NCI-H446 treated with DMSO at 0.1 percent for 48 hours (cell line): ENCODE results near the gene KLK10.

Source experiments
- DNase-seq: peaks from one replicate; lab custom pipeline; 2025; lab: John Stamatoyannopoulos, UW

The KLK10 gene

DNA sequence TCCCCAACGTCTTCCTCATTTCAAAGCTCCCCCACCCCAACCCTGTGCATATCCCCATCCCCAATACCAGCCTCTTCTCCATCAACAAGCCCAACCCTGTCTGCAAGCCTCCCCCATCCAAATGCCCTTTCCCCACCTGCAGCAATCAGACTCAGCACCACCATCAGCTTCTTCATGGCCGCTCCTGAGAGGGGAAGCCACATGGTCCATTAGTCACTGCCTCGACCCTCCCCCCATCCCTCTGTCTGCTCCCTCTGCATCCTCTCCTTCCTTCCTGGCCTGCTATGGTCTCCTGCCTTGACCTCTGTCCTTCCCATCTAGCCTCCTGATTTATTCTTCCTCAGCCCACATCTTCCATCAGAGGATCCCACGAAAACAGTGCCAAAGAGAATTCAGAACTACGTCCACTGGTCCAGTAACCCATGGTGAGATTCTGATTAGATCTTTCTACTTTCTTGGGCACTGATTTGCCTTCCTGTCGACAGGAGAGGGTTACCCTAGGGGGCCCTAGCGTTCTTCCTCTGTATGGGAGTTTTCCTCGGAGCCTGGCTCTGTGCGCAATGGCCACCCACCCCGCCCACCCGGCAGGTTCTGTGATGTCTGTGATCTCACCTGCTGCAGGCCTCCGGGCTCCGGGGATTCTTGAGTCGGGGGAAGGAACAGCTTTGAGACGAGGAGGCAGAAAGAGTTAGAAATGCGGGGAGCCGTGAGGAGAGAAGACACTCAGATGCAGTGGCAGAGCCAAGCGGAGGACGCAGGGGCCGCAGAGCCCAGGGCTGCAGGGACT is 51.4 kb downstream of the KLK10 start:
- no peak for DNase-seq

DNA sequence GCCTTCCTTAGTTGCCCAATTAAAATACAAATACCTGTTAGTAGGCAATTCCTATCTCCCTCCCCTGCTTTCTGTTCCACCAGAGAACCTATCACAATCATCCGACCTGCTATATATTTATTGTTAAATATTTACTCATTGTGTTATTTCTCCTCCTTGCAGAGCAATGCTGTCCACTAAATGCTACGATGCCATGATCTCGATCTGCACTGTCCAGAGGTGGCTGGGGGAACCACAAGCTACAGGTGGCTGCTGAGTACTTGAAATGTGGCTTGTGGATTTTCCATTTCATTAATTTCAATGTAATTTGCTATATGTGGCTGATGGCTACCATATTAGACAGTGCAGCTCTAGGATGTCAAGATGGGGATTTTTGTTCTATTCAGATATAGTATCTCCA is 55.2 kb downstream of the KLK10 start:
- DNase-seq: no peak

DNA sequence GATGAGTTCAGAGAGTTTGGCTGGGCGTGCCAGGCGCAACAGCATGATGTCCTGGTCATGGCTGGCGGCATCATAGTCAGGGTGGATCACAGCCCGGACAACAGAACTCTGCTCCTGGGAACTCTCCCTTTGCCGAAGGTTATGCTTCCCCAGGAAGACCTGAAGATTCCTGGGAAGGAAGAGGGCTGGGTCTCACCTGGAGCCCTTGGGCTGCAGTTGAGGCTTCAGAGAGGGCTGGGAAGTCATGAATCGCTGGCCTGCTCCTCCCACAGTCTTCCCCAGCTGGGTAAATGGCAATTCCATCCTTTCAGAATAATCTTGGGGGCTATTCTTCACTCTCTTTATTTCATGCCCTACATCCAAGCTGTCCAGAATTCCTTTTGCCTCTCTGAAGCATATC is 56.1 kb downstream of the KLK10 start:
- DNase-seq: no peak
